ENCODE data around the gene CENPA. TPM values are rescaled to one million over a fixed set of nuclear protein-coding genes. Genes with fewer than 3 reads are reported as not detected.
"Not testable (repeated sequence)": the region's sequence is repeated elsewhere in the genome, so short reads cannot be mapped to it uniquely, and the experiment has no call there.

The CENPA gene
- total RNA-seq, 3 donors from 2014 or later (not counting 1 experiment from before 2014, with no cell fraction given), result 0.38 to 0.52 (median 0.50) TPM

- peaks cover 0 to 5% of the 10 kb centered on the region in 2 donors for H3K27me3 Mint-ChIP-seq (ENCODE audit: low read depth in 2 of 2)
- H3K9me3 Mint-ChIP-seq, result no peaks in the 10 kb centered on the region
- 46% methylated on average over 9 of the region's 9 CpGs for WGBS (ENCODE audit: insufficient coverage)
Measured at GRCh38 chr2:26745609-26746327, 40.1 kb upstream of the CENPA start.

GRCh38 chr2:26746934-26747333 lies 38.9 kb upstream of the CENPA start:
- H3K4me1 ChIP-seq (ENCODE audit: control insufficient read depth, insufficient read depth, low read length), result peaks cover 3% of the 10 kb centered on the region
- no peak overlapping the region for H3K27ac Mint-ChIP-seq
- no peak overlapping the region for H3K4me3 Mint-ChIP-seq
- intact Hi-C loops (cut with micrococcal nuclease), result no loop called here
- no peaks in the 10 kb centered on the region for H3K27me3 ChIP-seq (ENCODE audit: control insufficient read depth, insufficient read depth, low read length)
- WGBS (ENCODE audit: insufficient coverage), result 80% methylated on average over 2 of the region's 3 CpGs
- H3K27me3 Mint-ChIP-seq (ENCODE audit: low read depth in 2 of 2), result peaks cover 0 to 2% of the 10 kb centered on the region in 2 donors
- no peaks in the 10 kb centered on the region for H3K9me3 Mint-ChIP-seq
- H3K36me3 Mint-ChIP-seq, result no peaks in the 10 kb centered on the region
- no peak overlapping the region for H3K27ac ChIP-seq (ENCODE audit: low read length)
- peaks cover 0 to under 1% of the 10 kb centered on the region in 2 donors for H3K4me1 Mint-ChIP-seq
- ATAC-seq, result no peak
- no peaks in the 10 kb centered on the region for H3K36me3 ChIP-seq (ENCODE audit: control insufficient read depth, insufficient read depth, low read length)
- TF ChIP-seq, protein P1, sequence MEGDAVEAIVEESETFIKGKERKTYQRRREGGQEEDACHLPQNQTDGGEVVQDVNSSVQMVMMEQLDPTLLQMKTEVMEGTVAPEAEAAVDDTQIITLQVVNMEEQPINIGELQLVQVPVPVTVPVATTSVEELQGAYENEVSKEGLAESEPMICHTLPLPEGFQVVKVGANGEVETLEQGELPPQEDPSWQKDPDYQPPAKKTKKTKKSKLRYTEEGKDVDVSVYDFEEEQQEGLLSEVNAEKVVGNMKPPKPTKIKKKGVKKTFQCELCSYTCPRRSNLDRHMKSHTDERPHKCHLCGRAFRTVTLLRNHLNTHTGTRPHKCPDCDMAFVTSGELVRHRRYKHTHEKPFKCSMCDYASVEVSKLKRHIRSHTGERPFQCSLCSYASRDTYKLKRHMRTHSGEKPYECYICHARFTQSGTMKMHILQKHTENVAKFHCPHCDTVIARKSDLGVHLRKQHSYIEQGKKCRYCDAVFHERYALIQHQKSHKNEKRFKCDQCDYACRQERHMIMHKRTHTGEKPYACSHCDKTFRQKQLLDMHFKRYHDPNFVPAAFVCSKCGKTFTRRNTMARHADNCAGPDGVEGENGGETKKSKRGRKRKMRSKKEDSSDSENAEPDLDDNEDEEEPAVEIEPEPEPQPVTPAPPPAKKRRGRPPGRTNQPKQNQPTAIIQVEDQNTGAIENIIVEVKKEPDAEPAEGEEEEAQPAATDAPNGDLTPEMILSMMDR (IDR thresholded peaks at IDR 0.05), result no peak
- DNase-seq, result no peak
- no peak overlapping the region for H3K4me3 ChIP-seq (ENCODE audit: low read length)
- no peaks in the 10 kb centered on the region for H3K9me3 ChIP-seq (ENCODE audit: control insufficient read depth, insufficient read depth, low read length)

More at GRCh38 chr2:26745609-26746327, 40.1 kb upstream of the CENPA start:
- Histone ChIP-seq H3K27ac (ENCODE audit: low read length) (no peak overlapping the region), H3K4me3 (ENCODE audit: low read length) (no peak overlapping the region), H3K36me3 (ENCODE audit: control insufficient read depth, insufficient read depth, low read length) (no peaks in the 10 kb centered on the region), H3K27me3 (ENCODE audit: control insufficient read depth, insufficient read depth, low read length) (no peaks in the 10 kb centered on the region), H3K9me3 (ENCODE audit: control insufficient read depth, insufficient read depth, low read length) (no peaks in the 10 kb centered on the region), H3K4me1 (ENCODE audit: control insufficient read depth, insufficient read depth, low read length) (peaks cover 15% of the 10 kb centered on the region)
- peaks cover 10 to 12% of the 10 kb centered on the region in 2 donors for H3K4me1 Mint-ChIP-seq
- DNase-seq (peak; percentile 76 to 88), ATAC-seq (peak; percentile 47 to 63 (median 59))
- intact Hi-C loops (cut with micrococcal nuclease), result loop anchor here (1.0 kb wide), 1 partner anchor 140 kb away; no protein-coding TSS in a partner anchor
- H3K36me3 Mint-ChIP-seq, result no peaks in the 10 kb centered on the region
- no peak overlapping the region for H3K4me3 Mint-ChIP-seq
- no peak overlapping the region for H3K27ac Mint-ChIP-seq
- TF ChIP-seq, protein P1 (IDR thresholded peaks at IDR 0.05), result peak; percentile 90

DNA sequence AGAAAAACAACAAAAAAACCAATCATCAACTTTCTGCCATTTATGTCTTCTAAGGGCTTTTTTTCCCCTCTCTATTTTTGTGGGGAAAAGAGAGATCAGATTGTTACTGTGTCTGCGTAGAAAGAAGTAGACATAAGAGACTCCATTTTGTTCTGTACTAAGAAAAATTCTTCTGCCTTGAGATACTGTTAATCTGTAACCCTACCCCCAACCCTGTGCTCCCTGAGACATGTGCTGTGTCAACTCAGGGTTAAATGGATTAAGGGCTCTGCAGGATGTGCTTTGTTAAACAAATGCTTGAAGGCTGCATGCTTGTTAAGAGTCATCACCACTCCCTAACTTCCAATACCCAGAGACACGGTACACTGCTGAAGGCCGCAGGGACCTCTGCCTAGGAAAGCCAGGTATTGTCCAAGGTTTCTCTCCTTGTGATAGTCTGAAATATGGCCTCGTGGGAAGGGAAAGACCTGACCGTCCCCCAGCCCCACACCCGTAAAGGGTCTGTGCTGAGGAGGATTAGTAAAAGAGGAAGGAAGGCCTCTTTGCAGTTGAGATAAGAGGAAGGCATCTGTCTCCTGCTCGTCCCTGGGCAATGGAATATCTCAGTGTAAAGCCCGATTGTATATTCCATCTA lies 36.0 kb upstream of the CENPA start:
- H3K36me3 Mint-ChIP-seq; H3K9me3 Mint-ChIP-seq; H3K4me3 Mint-ChIP-seq; H3K4me1 Mint-ChIP-seq; DNase-seq; H3K36me3 ChIP-seq (ENCODE audit: control insufficient read depth, insufficient read depth, low read length); H3K4me3 ChIP-seq (ENCODE audit: low read length); H3K4me1 ChIP-seq (ENCODE audit: control insufficient read depth, insufficient read depth, low read length); H3K9me3 ChIP-seq (ENCODE audit: control insufficient read depth, insufficient read depth, low read length); ATAC-seq; H3K27me3 ChIP-seq (ENCODE audit: control insufficient read depth, insufficient read depth, low read length); intact Hi-C loops (cut with micrococcal nuclease); H3K27ac Mint-ChIP-seq; H3K27ac ChIP-seq (ENCODE audit: low read length); H3K27me3 Mint-ChIP-seq (ENCODE audit: low read depth in 2 of 2): not testable (repeated sequence)
- 52% methylated on average over 6 of the region's 8 CpGs for WGBS (ENCODE audit: insufficient coverage)

DNA sequence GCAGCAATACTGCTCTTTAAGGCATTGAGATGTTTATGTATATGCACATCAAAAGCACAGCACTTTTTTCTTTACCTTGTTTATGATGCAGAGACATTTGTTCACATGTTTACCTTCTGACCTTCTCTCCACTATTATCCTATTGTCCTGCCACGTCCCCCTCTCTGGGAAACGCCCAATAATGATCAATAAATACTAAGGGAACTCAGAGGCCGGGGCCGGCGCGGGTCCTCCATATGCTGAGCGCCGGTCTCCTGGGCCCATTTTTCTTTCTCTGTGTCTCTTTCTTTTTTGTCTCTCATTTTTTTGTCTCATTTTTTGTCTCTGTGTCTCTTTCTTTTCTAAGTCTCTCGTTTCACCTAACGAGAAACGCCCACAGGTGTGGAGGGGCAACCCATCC lies 35.4 kb upstream of the CENPA start:
- H3K36me3 Mint-ChIP-seq; DNase-seq; H3K9me3 Mint-ChIP-seq; intact Hi-C loops (cut with micrococcal nuclease); H3K36me3 ChIP-seq (ENCODE audit: control insufficient read depth, insufficient read depth, low read length); H3K9me3 ChIP-seq (ENCODE audit: control insufficient read depth, insufficient read depth, low read length); H3K4me1 Mint-ChIP-seq; H3K4me3 Mint-ChIP-seq; H3K4me1 ChIP-seq (ENCODE audit: control insufficient read depth, insufficient read depth, low read length); H3K27me3 Mint-ChIP-seq (ENCODE audit: low read depth in 2 of 2); H3K27ac Mint-ChIP-seq; H3K27me3 ChIP-seq (ENCODE audit: control insufficient read depth, insufficient read depth, low read length); H3K4me3 ChIP-seq (ENCODE audit: low read length); ATAC-seq; H3K27ac ChIP-seq (ENCODE audit: low read length): not testable (repeated sequence)
- 90% methylated on average over 11 of the region's 11 CpGs for WGBS (ENCODE audit: insufficient coverage)
